CD8-positive, alpha-beta memory T cell (primary cell): ENCODE measurements around the gene PSMG4. TPM values are rescaled to one million over a fixed set of nuclear protein-coding genes. Genes with fewer than 3 reads are reported as not detected.

ENCODE experiments used
- CTCF ChIA-PET: fragments of 350-600 bp; sonication (Branson Sonifier 250); formaldehyde crosslinking; loops from one replicate; lab custom pipeline; 2021; ENCODE audit warnings: antibody characterized with exemption; lab: Charles Lee
- POLR2A ChIA-PET: fragments of 350-600 bp; sonication (Branson Sonifier 250); formaldehyde crosslinking; loops from one replicate; lab custom pipeline; 2021; ENCODE audit warnings: antibody characterized with exemption; lab: Charles Lee
- DNase-seq, 5 donors: peaks; one replicate each; pipeline versions ENCODE4 v3.0.0 to v3.0.0-alpha.2; 2020 to 2022; ENCODE audit warnings: mixed read lengths in 1 of 5
- H3K27ac ChIP-seq: one replicate; pipeline ENCODE4 v1.7.0; 2013; ENCODE audit warnings: low read depth, mild to moderate bottlenecking, low read length, moderate library complexity
- H3K27me3 ChIP-seq: 2 replicates; pipeline ENCODE4 v1.7.0; 2013; ENCODE audit warnings: low read length, mild to moderate bottlenecking; ENCODE audit not compliant: insufficient read depth, poor library complexity, severe bottlenecking
- H3K36me3 ChIP-seq: 2 replicates; pipeline ENCODE4 v1.7.0; 2013; ENCODE audit warnings: mild to moderate bottlenecking, low read length, moderate library complexity; ENCODE audit not compliant: insufficient read depth
- H3K4me1 ChIP-seq: 2 replicates; pipeline ENCODE4 v1.7.0; 2013; ENCODE audit warnings: mild to moderate bottlenecking, low read length, moderate library complexity; ENCODE audit not compliant: insufficient read depth
- H3K4me3 ChIP-seq: 2 replicates; pipeline ENCODE4 v1.7.0; 2013; ENCODE audit warnings: mild to moderate bottlenecking, low read length
- H3K9me3 ChIP-seq: 2 replicates; pipeline ENCODE4 v1.7.0; 2013; ENCODE audit warnings: mild to moderate bottlenecking, low read length
- H3K27ac Mint-ChIP-seq, 8 donors: one replicate each; pipeline ENCODE4 v1.8.0; 2020 to 2021; ENCODE audit warnings: mixed read lengths in 8 of 8, mild to moderate bottlenecking in 6 of 8, inconsistent platforms in 3 of 8, moderate library complexity in 3 of 8
- H3K27me3 Mint-ChIP-seq, 2 donors: one replicate each; pipeline ENCODE4 v1.8.0; 2020 to 2021; ENCODE audit warnings: mixed read lengths in 2 of 2, mild to moderate bottlenecking in 1 of 2, moderate library complexity in 1 of 2
- H3K36me3 Mint-ChIP-seq, 3 donors: one replicate each; pipeline ENCODE4 v1.8.0; 2020 to 2021; ENCODE audit warnings: mixed read lengths in 3 of 3, inconsistent platforms in 1 of 3, mild to moderate bottlenecking in 1 of 3
- H3K4me1 Mint-ChIP-seq, 3 donors: one replicate each; pipeline ENCODE4 v1.8.0; 2020 to 2021; ENCODE audit warnings: mixed read lengths in 3 of 3, inconsistent platforms in 1 of 3, mild to moderate bottlenecking in 1 of 3
- H3K4me3 Mint-ChIP-seq, 7 donors: one replicate each; pipeline ENCODE4 v1.8.0; 2020 to 2021; ENCODE audit warnings: mixed read lengths in 7 of 7, mild to moderate bottlenecking in 6 of 7, moderate library complexity in 4 of 7, inconsistent platforms in 2 of 7
- H3K9me3 Mint-ChIP-seq, 5 donors: one replicate each; pipeline ENCODE4 v1.8.0; 2020 to 2022; ENCODE audit warnings: mixed read lengths in 5 of 5, mild to moderate bottlenecking in 3 of 5, moderate library complexity in 2 of 5, inconsistent platforms in 1 of 5
- polyA plus RNA-seq: library from polyadenylated mRNA; unstranded; fragments of 300-500 nt; fragmentation: Illumina TruSeq; gene quantifications from one replicate; pipeline ENCODE4 v1.2.3, GENCODE V29; 2021
- total RNA-seq, 2 experiments: library from RNA; stranded (reverse); gene quantifications; one replicate each; pipeline ENCODE4 v1.2.3, GENCODE V29; 2021

PSMG4 gene
- total and polyA plus RNA-seq, 3 experiments from 2014 or later: 24.4 to 50.4 (median 25.2) TPM

- ChIA-PET CTCF (interaction anchor here (1.0 to 1.8 kb wide), 2 partner anchors 127 to 447 kb away, joined by 3 to 7 read pairs; partner anchors contain the start of gene TUBB2A), POLR2A (no interaction called here)
- H3K4me3 ChIP-seq: no peak overlapping the region
- DNase-seq: peak in 1 of 5 donors; percentile 36
- H3K27ac ChIP-seq: no peak overlapping the region
- no peaks in the 10 kb centered on the region for H3K27me3 Mint-ChIP-seq
- no peak overlapping the region for H3K27ac Mint-ChIP-seq
- no peaks in the 10 kb centered on the region for H3K36me3 ChIP-seq
- H3K27me3 ChIP-seq: no peaks in the 10 kb centered on the region
- H3K4me1 ChIP-seq: peaks cover 3% of the 10 kb centered on the region
- H3K36me3 Mint-ChIP-seq: peaks cover 0 to 14% (median 0%) of the 10 kb centered on the region in 3 donors
- no peak overlapping the region for H3K4me3 Mint-ChIP-seq
- H3K9me3 ChIP-seq: no peaks in the 10 kb centered on the region
- no peaks in the 10 kb centered on the region for H3K9me3 Mint-ChIP-seq
- H3K4me1 Mint-ChIP-seq: peaks cover 5 to 9% (median 7%) of the 10 kb centered on the region in 3 donors
Observed at GRCh38 chr6:3284436-3284876, 25.7 kb downstream of the PSMG4 start.

- Histone ChIP-seq H3K4me1 (no peaks in the 10 kb centered on the region), H3K4me3 (no peak overlapping the region), H3K9me3 (no peaks in the 10 kb centered on the region), H3K27me3 (no peaks in the 10 kb centered on the region), H3K27ac (no peak overlapping the region), H3K36me3 (no peaks in the 10 kb centered on the region)
- Mint-ChIP-seq H3K27ac (no peak overlapping the region), H3K9me3 (no peaks in the 10 kb centered on the region), H3K27me3 (no peaks in the 10 kb centered on the region), H3K36me3 (peaks cover 0 to 12% (median 0%) of the 10 kb centered on the region in 3 donors), H3K4me1 (peaks cover 0 to 5% (median 2%) of the 10 kb centered on the region in 3 donors), H3K4me3 (no peak overlapping the region)
- ChIA-PET CTCF (interaction anchor here (0.6 to 4.5 kb wide), 5 partner anchors 127 to 871 kb away, joined by 3 to 15 read pairs (median 3); partner anchors contain the start of gene TUBB2A), POLR2A (no interaction called here)
- peak in 1 of 5 donors; percentile 32 for DNase-seq
Observed at GRCh38 chr6:3285049-3285639, 26.4 kb downstream of the PSMG4 start.

GRCh38 chr6:3285732-3286131, 27.0 kb downstream of the PSMG4 start:
- peak in 1 of 5 donors; percentile 25 for DNase-seq
- H3K36me3 Mint-ChIP-seq: peaks cover 0 to 12% (median 0%) of the 10 kb centered on the region in 3 donors
- H3K9me3 Mint-ChIP-seq: no peaks in the 10 kb centered on the region
- Histone ChIP-seq H3K4me1 (no peaks in the 10 kb centered on the region), H3K9me3 (no peaks in the 10 kb centered on the region), H3K36me3 (no peaks in the 10 kb centered on the region), H3K27me3 (no peaks in the 10 kb centered on the region), H3K27ac (no peak overlapping the region), H3K4me3 (no peak overlapping the region)
- ChIA-PET CTCF (interaction anchor here (0.6 to 4.5 kb wide), 5 partner anchors 446 to 870 kb away, joined by 3 to 15 read pairs (median 3); no protein-coding TSS in a partner anchor), POLR2A (no interaction called here)
- H3K27me3 Mint-ChIP-seq: no peaks in the 10 kb centered on the region
- H3K4me1 Mint-ChIP-seq: peaks cover 0 to 5% (median 2%) of the 10 kb centered on the region in 3 donors
- H3K27ac Mint-ChIP-seq: no peak overlapping the region
- H3K4me3 Mint-ChIP-seq: no peak overlapping the region

- peak in 1 of 5 donors; percentile 15 for DNase-seq
- H3K27ac Mint-ChIP-seq: no peak overlapping the region
- POLR2A ChIA-PET: no interaction called here
- H3K4me3 Mint-ChIP-seq: no peak overlapping the region
- H3K36me3 Mint-ChIP-seq: peaks cover 0 to 7% (median 0%) of the 10 kb centered on the region in 3 donors
- H3K4me1 Mint-ChIP-seq: peaks cover 0 to 5% (median 2%) of the 10 kb centered on the region in 3 donors
- CTCF ChIA-PET: interaction anchor here (1.1 to 4.5 kb wide), 2 partner anchors 445 to 692 kb away, joined by 3 to 15 read pairs; no protein-coding TSS in a partner anchor
- H3K27me3 Mint-ChIP-seq: no peaks in the 10 kb centered on the region
- H3K9me3 Mint-ChIP-seq: no peaks in the 10 kb centered on the region
- Histone ChIP-seq H3K4me3 (no peak overlapping the region), H3K36me3 (no peaks in the 10 kb centered on the region), H3K27me3 (no peaks in the 10 kb centered on the region), H3K27ac (no peak overlapping the region), H3K9me3 (no peaks in the 10 kb centered on the region), H3K4me1 (no peaks in the 10 kb centered on the region)
Observed at GRCh38 chr6:3286641-3287171, 28.0 kb downstream of the PSMG4 start.

- POLR2A ChIA-PET: no interaction called here
- H3K9me3 ChIP-seq: no peaks in the 10 kb centered on the region
- no peak overlapping the region for H3K27ac Mint-ChIP-seq
- H3K4me1 Mint-ChIP-seq: peaks cover 0 to 5% (median 2%) of the 10 kb centered on the region in 3 donors
- H3K27ac ChIP-seq: no peak overlapping the region
- H3K27me3 ChIP-seq: no peaks in the 10 kb centered on the region
- H3K36me3 ChIP-seq: no peaks in the 10 kb centered on the region
- H3K4me1 ChIP-seq: no peaks in the 10 kb centered on the region
- H3K36me3 Mint-ChIP-seq: peaks cover 0 to 7% (median 0%) of the 10 kb centered on the region in 3 donors
- H3K27me3 Mint-ChIP-seq: no peaks in the 10 kb centered on the region
- no peaks in the 10 kb centered on the region for H3K9me3 Mint-ChIP-seq
- peak in 1 of 5 donors; percentile 15 for DNase-seq
- CTCF ChIA-PET: interaction anchor here (4.5 kb wide), 1 partner anchor 445 kb away, joined by 15 read pairs; no protein-coding TSS in a partner anchor
- H3K4me3 Mint-ChIP-seq: no peak overlapping the region
- no peak overlapping the region for H3K4me3 ChIP-seq
Observed at GRCh38 chr6:3287308-3287707, 28.6 kb downstream of the PSMG4 start.

GRCh38 chr6:3287976-3288707, 29.4 kb downstream of the PSMG4 start:
- CTCF ChIA-PET: interaction anchor here (0.9 to 4.5 kb wide), 3 partner anchors 8 to 444 kb away, joined by 4 to 15 read pairs (median 6); no protein-coding TSS in a partner anchor

GRCh38 chr6:3288711-3289663, 30.2 kb downstream of the PSMG4 start:
- Histone ChIP-seq H3K4me3 (no peak overlapping the region), H3K4me1 (no peaks in the 10 kb centered on the region), H3K36me3 (no peaks in the 10 kb centered on the region), H3K27ac (no peak overlapping the region), H3K27me3 (no peaks in the 10 kb centered on the region), H3K9me3 (no peaks in the 10 kb centered on the region)
- peak in 1 of 5 donors; percentile 36 for DNase-seq
- ChIA-PET POLR2A (interaction anchor here (0.6 kb wide), 1 partner anchor 18 kb away, joined by 4 read pairs; no protein-coding TSS in a partner anchor), CTCF (interaction anchor here (0.9 to 4.5 kb wide), 3 partner anchors 9 to 443 kb away, joined by 4 to 15 read pairs (median 6); no protein-coding TSS in a partner anchor)
- H3K4me3 Mint-ChIP-seq: no peak overlapping the region
- H3K27ac Mint-ChIP-seq: no peak overlapping the region
- H3K9me3 Mint-ChIP-seq: no peaks in the 10 kb centered on the region
- peaks cover 0 to 5% (median 2%) of the 10 kb centered on the region in 3 donors for H3K4me1 Mint-ChIP-seq
- H3K36me3 Mint-ChIP-seq: no peaks in the 10 kb centered on the region
- no peaks in the 10 kb centered on the region for H3K27me3 Mint-ChIP-seq

More at GRCh38 chr6:3287976-3288707, 29.4 kb downstream of the PSMG4 start:
- no peaks in the 10 kb centered on the region for H3K9me3 Mint-ChIP-seq
- no peak overlapping the region for H3K27ac ChIP-seq
- H3K4me1 ChIP-seq: no peaks in the 10 kb centered on the region
- POLR2A ChIA-PET: no interaction called here
- no peaks in the 10 kb centered on the region for H3K27me3 Mint-ChIP-seq
- H3K4me3 Mint-ChIP-seq: no peak overlapping the region
- H3K27me3 ChIP-seq: no peaks in the 10 kb centered on the region
- no peaks in the 10 kb centered on the region for H3K36me3 ChIP-seq
- peaks cover 0 to 2% (median 0%) of the 10 kb centered on the region in 3 donors for H3K36me3 Mint-ChIP-seq
- H3K4me1 Mint-ChIP-seq: peaks cover 0 to 5% (median 2%) of the 10 kb centered on the region in 3 donors
- no peak overlapping the region for H3K4me3 ChIP-seq
- peak in 1 of 5 donors; percentile 21 for DNase-seq
- H3K27ac Mint-ChIP-seq: peak overlapping the region in 1 of 8 donors; percentile 51
- no peaks in the 10 kb centered on the region for H3K9me3 ChIP-seq
